HCT116 (cell line): ENCODE results near the gene DOCK1. TPM values are rescaled to one million over a fixed set of nuclear protein-coding genes. Genes with fewer than 3 reads are reported as not detected.

Source experiments
- ATAC-seq: fragments of 200-7000 bp; cut with Tn5 transposase; 2 replicates; pipeline ENCODE4 v1.9.1; 2020; ENCODE audit warnings: mild to moderate bottlenecking, moderate library complexity
- BruUV-seq: library from RNA; stranded (reverse); fragments of 400-500 nt; replicated peaks from 2 replicates; lab custom pipeline; 2021; lab: Mats Ljungman, UMichigan
- CTCF ChIA-PET: fragments of 300-600 bp; sonication (Branson Sonifier 250); formaldehyde crosslinking; loops from one replicate; lab custom pipeline; 2021; ENCODE audit warnings: antibody characterized with exemption; lab: Charles Lee
- POLR2A ChIA-PET: fragments of 300-600, 350-600 bp; sonication (Branson Sonifier 250); formaldehyde crosslinking; loops from one replicate; lab custom pipeline; 2021; ENCODE audit warnings: antibody characterized with exemption; lab: Charles Lee
- RAD21 ChIA-PET, 2 experiments: fragments of 300-600 bp; sonication (Branson Sonifier 250); formaldehyde crosslinking; loops; one replicate each; lab custom pipeline; 2023; ENCODE audit warnings: low total read pairs in 2 of 2; ENCODE audit not compliant: uncharacterized antibody in 2 of 2, unreplicated experiment in 2 of 2, low non-redundant PET in 1 of 2; lab: Charles Lee
- DNase-seq: peaks from one replicate; pipeline ENCODE4 v3.0.0-alpha.2; 2010; ENCODE audit warnings: low read depth, low spot score
- H2AFZ ChIP-seq: fragments of 200-600 bp; shearing (Covaris generic), sonication (generic); 2 replicates; pipeline ENCODE4 v1.6.1; 2017; ENCODE audit warnings: low read depth, mixed run types, mixed read lengths, antibody characterized with exemption, low read length; ENCODE audit not compliant: poor library complexity, severe bottlenecking
- H3K27ac ChIP-seq: 2 replicates; pipeline ENCODE4 v1.5.1; 2012; ENCODE audit warnings: low read depth, low read length
- H3K27me3 ChIP-seq: fragments of 200-600 bp; sonication (generic); 2 replicates; pipeline ENCODE4 v1.6.1; 2016; ENCODE audit warnings: mixed run types, low read length, mixed read lengths; ENCODE audit not compliant: insufficient read depth
- H3K36me3 ChIP-seq, 2 experiments: fragments of 200-500 bp in 1 of 2; fragments of 200-600 bp in 1 of 2; sonication (Bioruptor generic) in 1 of 2; sonication (generic) in 1 of 2; 2 replicates each; pipeline versions ENCODE4 v1.5.1 to v1.6.1; 2014 to 2016; ENCODE audit warnings: low read length in 2 of 2, inconsistent platforms in 1 of 2, mixed read lengths in 1 of 2, mixed run types in 1 of 2; ENCODE audit not compliant: insufficient read depth in 2 of 2, control insufficient read depth in 1 of 2
- H3K4me1 ChIP-seq, 2 experiments: fragments of 200-600 bp in 1 of 2; sonication (generic) in 1 of 2; 2 replicates each; pipeline versions ENCODE4 v1.5.1 to v1.6.1; 2012 to 2017; ENCODE audit warnings: low read length in 2 of 2, inconsistent platforms in 1 of 2, mild to moderate bottlenecking in 1 of 2, mixed read lengths in 1 of 2, mixed run types in 1 of 2, moderate library complexity in 1 of 2; ENCODE audit not compliant: insufficient read depth in 2 of 2, control insufficient read depth in 1 of 2
- H3K4me2 ChIP-seq: fragments of 200-600 bp; sonication (generic); 2 replicates; pipeline ENCODE4 v1.6.1; 2017; ENCODE audit warnings: mixed run types, low read length, mixed read lengths
- H3K4me3 ChIP-seq, 2 experiments: fragments of 200-600 bp in 1 of 2; sonication (generic) in 1 of 2; replicated peaks in 1 of 2; 2 replicates each; pipeline ENCODE4 v1.5.1; 2011 to 2016; ENCODE audit warnings: low read length in 2 of 2, control low read depth in 1 of 2, low read depth in 1 of 2, mild to moderate bottlenecking in 1 of 2, mixed read lengths in 1 of 2, mixed run types in 1 of 2
- H3K79me2 ChIP-seq: fragments of 200-600 bp; sonication (generic); 2 replicates; pipeline ENCODE4 v1.6.1; 2017; ENCODE audit warnings: mild to moderate bottlenecking, mixed run types, low read length, moderate library complexity, mixed read lengths; ENCODE audit not compliant: insufficient read depth
- H3K9ac ChIP-seq: fragments of 200-600 bp; sonication (generic); 2 replicates; pipeline ENCODE4 v1.6.1; 2016; ENCODE audit warnings: low read length, mixed read lengths
- H3K9me2 ChIP-seq: fragments of 200-600 bp; sonication (generic), shearing (Covaris generic); 2 replicates; pipeline ENCODE4 v1.6.1; 2017; ENCODE audit warnings: mixed run types, mild to moderate bottlenecking, moderate library complexity; ENCODE audit not compliant: insufficient read depth
- H3K9me3 ChIP-seq, 2 experiments: fragments of 200-500 bp in 1 of 2; fragments of 200-600 bp in 1 of 2; sonication (Bioruptor generic) in 1 of 2; sonication (generic) in 1 of 2; 2 replicates each; pipeline ENCODE4 v1.6.1; 2014 to 2017; ENCODE audit warnings: low read length in 2 of 2, mixed read lengths in 2 of 2, inconsistent platforms in 1 of 2, low read depth in 1 of 2, mild to moderate bottlenecking in 1 of 2, mixed run types in 1 of 2, moderate library complexity in 1 of 2; ENCODE audit not compliant: control insufficient read depth in 1 of 2, insufficient read depth in 1 of 2
- H4K20me1 ChIP-seq: fragments of 200-600 bp; sonication (generic), shearing (Covaris generic); 2 replicates; pipeline ENCODE4 v1.6.1; 2017; ENCODE audit warnings: mixed run types, mild to moderate bottlenecking, moderate library complexity; ENCODE audit not compliant: insufficient read depth
- EZH2phosphoT487 ChIP-seq: fragments of 200-600 bp; IDR thresholded peaks from 2 replicates; pipeline ENCODE4 v1.6.1; 2018; ENCODE audit warnings: antibody characterized with exemption, borderline replicate concordance
- FOSL1 ChIP-seq: IDR thresholded peaks from 2 replicates; pipeline ENCODE4 v1.6.1; 2012; ENCODE audit warnings: low read depth
- SP1 ChIP-seq: IDR thresholded peaks from 2 replicates; pipeline ENCODE4 v1.6.1; 2012; ENCODE audit warnings: low read depth
- SRF ChIP-seq: IDR thresholded peaks from 2 replicates; pipeline ENCODE4 v1.6.1; 2012; ENCODE audit warnings: low read depth
- TCF7L2 ChIP-seq: IDR thresholded peaks from 2 replicates; pipeline ENCODE4 v1.7.0; 2011; ENCODE audit warnings: borderline replicate concordance, inconsistent platforms; ENCODE audit not compliant: insufficient read depth, insufficient read length; ENCODE audit errors: extremely low read depth
- YY1 ChIP-seq: IDR thresholded peaks from 2 replicates; pipeline ENCODE4 v1.6.1; 2011; ENCODE audit warnings: low read length, low read depth, moderate library complexity, mild to moderate bottlenecking; ENCODE audit not compliant: insufficient replicate concordance; ENCODE audit errors: extremely low read depth
- ZBTB33 ChIP-seq: IDR thresholded peaks from 2 replicates; pipeline ENCODE4 v1.6.1; 2011; ENCODE audit warnings: mild to moderate bottlenecking, low read length, moderate library complexity; ENCODE audit not compliant: insufficient replicate concordance; ENCODE audit errors: extremely low read depth
- intact Hi-C: fragments of 100-400 bp; cut with micrococcal nuclease; formaldehyde crosslinking; loops from 2 replicates; pipeline ENCODE4 v1.10.0; 2022
- total RNA-seq: library from RNA; stranded (reverse); gene quantifications from one replicate; pipeline ENCODE4 v1.2.1, GENCODE V29; 2021; ENCODE audit not compliant: unreplicated experiment

Gene DOCK1
- total RNA-seq, 1 experiment from 2014 or later: 46.5 TPM

GRCh38 chr10:127313996-127314700, 408.9 kb downstream of the DOCK1 start (continued):
- no peak for TF ChIP-seq FOSL1

GRCh38 chr10:127314797-127315196, 409.6 kb downstream of the DOCK1 start:
- ATAC-seq: no peak
- CTCF ChIA-PET: no interaction called here

More at GRCh38 chr10:127314797-127315196, 409.6 kb downstream of the DOCK1 start:
- ChIA-PET RAD21 (no interaction called here), POLR2A (no interaction called here)
- H3K9me2 ChIP-seq: no peaks in the 10 kb centered on the region
- H3K36me3 ChIP-seq: no peaks in the 10 kb centered on the region
- BruUV-seq: no TSS peak
- no peak for DNase-seq
- no peak for TF ChIP-seq TCF7L2
- TF ChIP-seq SP1: no peak
- no peak for TF ChIP-seq EZH2phosphoT487
- TF ChIP-seq ZBTB33: no peak
- TF ChIP-seq YY1: no peak
- no peak for TF ChIP-seq SRF
- intact Hi-C loops: no loop called here
- H3K9ac ChIP-seq: no peak overlapping the region
- H3K9me3 ChIP-seq: no peaks in the 10 kb centered on the region
- H3K4me3 ChIP-seq: no peak overlapping the region
- H4K20me1 ChIP-seq: no peaks in the 10 kb centered on the region
- H3K27ac ChIP-seq: no peak overlapping the region
- no peak overlapping the region for H2AFZ ChIP-seq
- no peaks in the 10 kb centered on the region for H3K79me2 ChIP-seq
- H3K4me1 ChIP-seq: no peaks in the 10 kb centered on the region
- no peak overlapping the region for H3K4me2 ChIP-seq
- no peaks in the 10 kb centered on the region for H3K27me3 ChIP-seq
